Measurements from ENCODE around the gene PURB. TPM values are rescaled to one million over a fixed set of nuclear protein-coding genes. Genes with fewer than 3 reads are reported as not detected.
"Not testable (repeated sequence)": the region's sequence is repeated elsewhere in the genome, so short reads cannot be mapped to it uniquely, and the experiment has no call there.

PURB gene
- total RNA-seq, 1 donor from 2014 or later, result 41.5 TPM

DNA sequence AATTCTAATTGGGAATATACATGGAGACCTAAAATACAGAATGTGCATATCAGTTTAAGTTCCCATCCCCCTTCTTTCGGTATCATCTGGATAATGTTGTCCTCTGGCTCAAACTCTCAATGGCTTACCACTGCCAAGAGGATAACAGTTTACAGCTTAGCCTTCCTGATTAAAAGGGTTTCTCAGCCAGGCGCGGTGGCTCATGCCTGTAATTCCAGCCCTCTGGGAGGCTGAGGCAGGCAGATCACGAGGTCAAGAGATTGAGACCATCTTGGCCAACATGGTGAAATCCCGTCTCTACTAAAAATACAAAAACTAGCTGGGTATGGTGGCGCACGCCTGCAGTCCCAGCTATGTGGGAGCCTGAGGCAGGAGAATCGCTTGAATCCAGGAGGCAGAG is 42.7 kb downstream of the PURB start:
- Mint-ChIP-seq H3K36me3 (ENCODE audit: low read depth) (peaks cover 31% of the 10 kb centered on the region), H3K4me1 (peaks cover 47% of the 10 kb centered on the region), H3K27ac (peak overlapping the region; percentile 50)
- DNase-seq; intact Hi-C loops (cut with micrococcal nuclease); H3K4me3 Mint-ChIP-seq; H3K27me3 Mint-ChIP-seq; H3K9me3 Mint-ChIP-seq: not testable (repeated sequence)

DNA sequence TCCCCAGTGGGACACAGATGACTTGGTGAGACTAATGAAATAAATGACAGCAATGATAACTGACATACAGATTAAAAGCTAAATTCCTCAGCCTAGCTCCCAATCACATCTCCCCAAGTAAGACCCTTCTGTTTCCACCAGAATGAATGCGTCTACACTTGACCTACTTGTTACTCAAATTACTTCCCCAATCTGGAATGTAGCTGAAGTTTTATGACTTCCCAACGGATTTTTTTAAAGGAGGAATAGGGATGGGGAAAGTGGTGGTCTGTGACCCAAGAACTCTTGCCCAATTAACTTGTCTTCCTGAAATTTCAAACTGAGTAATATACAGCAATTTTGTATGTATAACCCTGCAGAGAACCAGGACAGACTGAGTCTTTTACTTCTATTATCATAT is 46.6 kb downstream of the PURB start:
- peaks cover 23% of the 10 kb centered on the region for H3K4me1 Mint-ChIP-seq
- intact Hi-C loops (cut with micrococcal nuclease), result no loop called here
- DNase-seq, result no peak
- H3K9me3 Mint-ChIP-seq, result no peaks in the 10 kb centered on the region
- no peak overlapping the region for H3K27ac Mint-ChIP-seq
- peaks cover 50% of the 10 kb centered on the region for H3K36me3 Mint-ChIP-seq (ENCODE audit: low read depth)
- no peak overlapping the region for H3K4me3 Mint-ChIP-seq
- H3K27me3 Mint-ChIP-seq, result no peaks in the 10 kb centered on the region

GRCh38 chr7:44827567-44827966 is 57.8 kb downstream of the PURB start:
- no peak for DNase-seq
- H3K36me3 Mint-ChIP-seq (ENCODE audit: low read depth), result peaks cover 53% of the 10 kb centered on the region
- intact Hi-C loops (cut with micrococcal nuclease), result no loop called here
- H3K4me3 Mint-ChIP-seq, result no peak overlapping the region
- peaks cover 15% of the 10 kb centered on the region for H3K4me1 Mint-ChIP-seq
- H3K27me3 Mint-ChIP-seq, result no peaks in the 10 kb centered on the region
- H3K9me3 Mint-ChIP-seq, result no peaks in the 10 kb centered on the region
- H3K27ac Mint-ChIP-seq, result no peak overlapping the region

Other genes starting within 250 kb of the PURB start
- 130 and 133 TPM in 2 replicates for gene ZMIZ2, start 136.7 kb downstream of the PURB start, total RNA-seq
- 2,368 and 2,448 TPM in 2 replicates for gene PPIA, start 88.8 kb downstream of the PURB start, total RNA-seq
- 188 and 192 TPM in 2 replicates for gene H2AZ2, start 37.4 kb downstream of the PURB start, total RNA-seq
- 283 and 290 TPM in 2 replicates for gene MYO1G, start 93.5 kb upstream of the PURB start, total RNA-seq
- gene CCM2, start 114.7 kb upstream of the PURB start, total RNA-seq, result 59.2 and 63.1 TPM in 2 replicates
- 0.09 and 0.31 TPM in 2 replicates for gene NACAD, start 203.4 kb upstream of the PURB start, total RNA-seq
- gene TBRG4, start 226.2 kb upstream of the PURB start, total RNA-seq, result 192 and 198 TPM in 2 replicates